Measurements from ENCODE around the gene ZMYND12. TPM values are rescaled to one million over a fixed set of nuclear protein-coding genes. Genes with fewer than 3 reads are reported as not detected.
A peak's percentile ranks its signal among the peaks of the same experiment; 100 is the strongest.

Gene ZMYND12
- total RNA-seq, 1 donor from 2014 or later = 0.23 TPM

DNA sequence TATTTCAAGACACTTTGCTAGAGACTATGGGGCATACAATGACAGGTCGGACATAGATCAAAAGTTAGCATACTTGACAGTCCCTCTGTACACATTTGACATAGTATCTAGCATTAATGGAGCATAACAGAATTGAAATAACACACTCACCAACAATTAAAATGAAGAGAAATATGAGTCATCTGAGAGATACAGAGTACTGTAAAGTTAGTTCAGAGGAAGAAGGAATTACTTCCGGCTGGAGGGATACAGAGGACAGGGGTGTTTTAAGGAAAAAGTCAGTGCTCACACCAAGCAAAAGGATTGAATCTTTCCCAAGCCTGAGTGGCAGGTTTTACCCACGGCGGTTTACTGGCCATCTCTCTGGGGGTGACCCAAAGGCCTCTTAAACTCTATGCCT lies 2.4 kb downstream of the ZMYND12 start:
- DNase-seq (ENCODE audit: low read depth) = peak; percentile 17
- peaks cover 8% of the 10 kb centered on the region for H3K79me2 ChIP-seq (ENCODE audit: insufficient read depth, low read length)
- Mint-ChIP-seq H3K4me3 (ENCODE audit: unreplicated experiment) (no peak overlapping the region), H3K9me3 (ENCODE audit: unreplicated experiment) (peaks cover 3% of the 10 kb centered on the region), H3K36me3 (ENCODE audit: low read depth, unreplicated experiment) (peaks cover 3% of the 10 kb centered on the region), H3K27me3 (ENCODE audit: low read depth, unreplicated experiment) (no peaks in the 10 kb centered on the region), H3K4me1 (ENCODE audit: low read depth, unreplicated experiment) (peaks cover 16% of the 10 kb centered on the region), H3K27ac (ENCODE audit: unreplicated experiment) (no peak overlapping the region)
- no peak overlapping the region for H2AFZ ChIP-seq (ENCODE audit: low read depth, low read length)
- no peak overlapping the region for H3K4me2 ChIP-seq (ENCODE audit: low read length)
- no peaks in the 10 kb centered on the region for H4K20me1 ChIP-seq (ENCODE audit: insufficient read depth, low read length)
- H3K36me3 ChIP-seq (ENCODE audit: insufficient read depth, low read length) = no peaks in the 10 kb centered on the region
- H3K27ac ChIP-seq (ENCODE audit: low read depth, low read length) = no peak overlapping the region
- H3K27me3 ChIP-seq (ENCODE audit: insufficient read depth, low read length) = no peaks in the 10 kb centered on the region
- H3K4me3 ChIP-seq (ENCODE audit: insufficient read depth, low read depth, low read length) = no peak overlapping the region
- no peak for TF ChIP-seq EZH2 (IDR thresholded peaks at IDR 0.05; ENCODE audit: insufficient read depth, low read length)
- TF ChIP-seq, protein P1, sequence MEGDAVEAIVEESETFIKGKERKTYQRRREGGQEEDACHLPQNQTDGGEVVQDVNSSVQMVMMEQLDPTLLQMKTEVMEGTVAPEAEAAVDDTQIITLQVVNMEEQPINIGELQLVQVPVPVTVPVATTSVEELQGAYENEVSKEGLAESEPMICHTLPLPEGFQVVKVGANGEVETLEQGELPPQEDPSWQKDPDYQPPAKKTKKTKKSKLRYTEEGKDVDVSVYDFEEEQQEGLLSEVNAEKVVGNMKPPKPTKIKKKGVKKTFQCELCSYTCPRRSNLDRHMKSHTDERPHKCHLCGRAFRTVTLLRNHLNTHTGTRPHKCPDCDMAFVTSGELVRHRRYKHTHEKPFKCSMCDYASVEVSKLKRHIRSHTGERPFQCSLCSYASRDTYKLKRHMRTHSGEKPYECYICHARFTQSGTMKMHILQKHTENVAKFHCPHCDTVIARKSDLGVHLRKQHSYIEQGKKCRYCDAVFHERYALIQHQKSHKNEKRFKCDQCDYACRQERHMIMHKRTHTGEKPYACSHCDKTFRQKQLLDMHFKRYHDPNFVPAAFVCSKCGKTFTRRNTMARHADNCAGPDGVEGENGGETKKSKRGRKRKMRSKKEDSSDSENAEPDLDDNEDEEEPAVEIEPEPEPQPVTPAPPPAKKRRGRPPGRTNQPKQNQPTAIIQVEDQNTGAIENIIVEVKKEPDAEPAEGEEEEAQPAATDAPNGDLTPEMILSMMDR (IDR thresholded peaks at IDR 0.05; ENCODE audit: insufficient read depth, low read depth, low read length) = no peak
- H3K4me1 ChIP-seq (ENCODE audit: insufficient read depth, low read length) = peaks cover 15% of the 10 kb centered on the region
- H3K9ac ChIP-seq (ENCODE audit: low read length) = no peak overlapping the region
- FAIRE-seq = no peak
- no peaks in the 10 kb centered on the region for H3K9me3 ChIP-seq (ENCODE audit: insufficient read depth, low read depth, low read length)

DNA sequence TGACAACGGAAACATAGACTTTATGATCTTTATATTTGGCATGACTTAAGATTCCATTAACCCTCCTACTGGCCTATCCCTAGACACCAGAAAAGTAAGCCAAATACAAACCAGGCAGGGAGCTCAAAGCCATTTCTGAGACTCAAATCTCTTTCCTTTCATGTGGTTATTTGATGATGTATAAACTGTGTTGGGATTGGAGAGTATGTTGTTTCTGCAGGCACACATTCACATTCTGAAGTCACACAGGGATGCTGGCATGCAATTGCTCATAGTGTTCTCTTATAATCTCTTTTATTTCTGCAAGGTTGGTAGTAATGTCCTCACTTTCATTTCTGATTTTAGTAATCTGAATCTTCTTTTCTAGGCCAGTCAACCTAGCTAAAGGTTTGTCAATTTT lies 5.8 kb downstream of the ZMYND12 start:
- no peaks in the 10 kb centered on the region for H3K79me2 ChIP-seq (ENCODE audit: insufficient read depth, low read length)
- H3K4me1 ChIP-seq (ENCODE audit: insufficient read depth, low read length) = no peaks in the 10 kb centered on the region
- H3K36me3 ChIP-seq (ENCODE audit: insufficient read depth, low read length) = no peaks in the 10 kb centered on the region
- TF ChIP-seq, protein P1 (IDR thresholded peaks at IDR 0.05; ENCODE audit: insufficient read depth, low read depth, low read length) = no peak
- TF ChIP-seq EZH2 (IDR thresholded peaks at IDR 0.05; ENCODE audit: insufficient read depth, low read length) = no peak
- no peak overlapping the region for H3K4me3 ChIP-seq (ENCODE audit: insufficient read depth, low read depth, low read length)
- no peak for FAIRE-seq
- H3K4me3 Mint-ChIP-seq (ENCODE audit: unreplicated experiment) = no peak overlapping the region
- no peak overlapping the region for H3K4me2 ChIP-seq (ENCODE audit: low read length)
- H3K9me3 ChIP-seq (ENCODE audit: insufficient read depth, low read depth, low read length) = no peaks in the 10 kb centered on the region
- no peak overlapping the region for H3K9ac ChIP-seq (ENCODE audit: low read length)
- peaks cover 11% of the 10 kb centered on the region for H3K4me1 Mint-ChIP-seq (ENCODE audit: low read depth, unreplicated experiment)
- H3K36me3 Mint-ChIP-seq (ENCODE audit: low read depth, unreplicated experiment) = no peaks in the 10 kb centered on the region
- H4K20me1 ChIP-seq (ENCODE audit: insufficient read depth, low read length) = no peaks in the 10 kb centered on the region
- no peaks in the 10 kb centered on the region for H3K27me3 Mint-ChIP-seq (ENCODE audit: low read depth, unreplicated experiment)
- no peak overlapping the region for H3K27ac ChIP-seq (ENCODE audit: low read depth, low read length)
- no peak for DNase-seq (ENCODE audit: low read depth)
- H3K27ac Mint-ChIP-seq (ENCODE audit: unreplicated experiment) = no peak overlapping the region
- H2AFZ ChIP-seq (ENCODE audit: low read depth, low read length) = no peak overlapping the region
- peaks cover 2% of the 10 kb centered on the region for H3K9me3 Mint-ChIP-seq (ENCODE audit: unreplicated experiment)
- H3K27me3 ChIP-seq (ENCODE audit: insufficient read depth, low read length) = no peaks in the 10 kb centered on the region

DNA sequence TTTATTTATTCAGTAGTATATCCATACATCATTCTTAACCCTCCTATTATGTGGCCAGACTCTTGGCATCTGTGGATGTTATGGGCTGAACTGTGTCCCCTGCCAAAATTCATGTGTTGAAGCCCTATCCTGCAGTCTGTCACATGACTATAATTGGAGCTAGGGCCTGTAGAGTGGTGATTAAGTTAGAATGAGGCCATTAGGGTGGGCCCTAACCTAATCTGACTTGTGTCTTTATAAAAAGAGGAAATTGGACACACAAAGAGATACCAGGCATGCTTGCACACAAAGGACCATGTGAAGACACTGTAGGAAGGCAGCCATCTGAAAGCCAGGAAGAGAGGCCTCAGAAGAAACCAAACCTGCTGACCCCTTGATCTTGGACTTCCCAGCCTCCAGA lies 6.6 kb downstream of the ZMYND12 start:
- TF ChIP-seq EZH2 (IDR thresholded peaks at IDR 0.05; ENCODE audit: insufficient read depth, low read length) = no peak
- TF ChIP-seq, protein P1 (IDR thresholded peaks at IDR 0.05; ENCODE audit: insufficient read depth, low read depth, low read length) = no peak
- no peak overlapping the region for H3K27ac ChIP-seq (ENCODE audit: low read depth, low read length)
- H3K79me2 ChIP-seq (ENCODE audit: insufficient read depth, low read length) = no peaks in the 10 kb centered on the region
- no peaks in the 10 kb centered on the region for H3K36me3 ChIP-seq (ENCODE audit: insufficient read depth, low read length)
- no peaks in the 10 kb centered on the region for H4K20me1 ChIP-seq (ENCODE audit: insufficient read depth, low read length)
- Mint-ChIP-seq H3K9me3 (ENCODE audit: unreplicated experiment) (peaks cover 2% of the 10 kb centered on the region), H3K36me3 (ENCODE audit: low read depth, unreplicated experiment) (no peaks in the 10 kb centered on the region), H3K27me3 (ENCODE audit: low read depth, unreplicated experiment) (no peaks in the 10 kb centered on the region), H3K27ac (ENCODE audit: unreplicated experiment) (no peak overlapping the region), H3K4me1 (ENCODE audit: low read depth, unreplicated experiment) (peaks cover 11% of the 10 kb centered on the region), H3K4me3 (ENCODE audit: unreplicated experiment) (no peak overlapping the region)
- H3K4me2 ChIP-seq (ENCODE audit: low read length) = no peak overlapping the region
- H3K4me1 ChIP-seq (ENCODE audit: insufficient read depth, low read length) = no peaks in the 10 kb centered on the region
- no peak overlapping the region for H3K9ac ChIP-seq (ENCODE audit: low read length)
- DNase-seq (ENCODE audit: low read depth) (no peak), FAIRE-seq (no peak)
- no peak overlapping the region for H3K4me3 ChIP-seq (ENCODE audit: insufficient read depth, low read depth, low read length)
- no peak overlapping the region for H2AFZ ChIP-seq (ENCODE audit: low read depth, low read length)
- peaks cover under 1% of the 10 kb centered on the region for H3K27me3 ChIP-seq (ENCODE audit: insufficient read depth, low read length)
- no peaks in the 10 kb centered on the region for H3K9me3 ChIP-seq (ENCODE audit: insufficient read depth, low read depth, low read length)
